GM12878 (cell line): ENCODE results near the gene ING5. TPM values are rescaled to one million over a fixed set of nuclear protein-coding genes. Genes with fewer than 3 reads are reported as not detected.

Experiments used
- ATF7 ChIP-seq: fragments of 450-650 bp; IDR thresholded peaks from 2 replicates; pipeline ENCODE4 v1.6.1; 2016; ENCODE audit warnings: low read depth, mild to moderate bottlenecking
- BCL3 ChIP-seq: IDR thresholded peaks from 2 replicates; pipeline ENCODE4 v1.6.1; 2011; ENCODE audit warnings: borderline replicate concordance, low read depth, mild to moderate bottlenecking, moderate library complexity, low read length; ENCODE audit not compliant: insufficient read depth, poor library complexity, severe bottlenecking
- CEBPB ChIP-seq, 2 experiments: fragments of 150-350 bp in 1 of 2; IDR thresholded peaks; 2 replicates each; pipeline ENCODE4 v1.6.1; 2012 to 2014; ENCODE audit warnings: low read depth in 2 of 2, low read length in 2 of 2, borderline replicate concordance in 1 of 2, inconsistent platforms in 1 of 2
- CHD2 ChIP-seq: IDR thresholded peaks from 2 replicates; pipeline ENCODE4 v1.6.1; 2011; ENCODE audit warnings: low read depth, low read length, improper control_type of control experiment, borderline replicate concordance
- CUX1 ChIP-seq: IDR thresholded peaks from 2 replicates; pipeline ENCODE4 v1.6.1; 2012; ENCODE audit warnings: improper control_type of control experiment, low read depth, low read length; ENCODE audit not compliant: insufficient replicate concordance
- DPF2 ChIP-seq: fragments of 450-650 bp; IDR thresholded peaks from 2 replicates; pipeline ENCODE4 v1.6.1; 2017; ENCODE audit warnings: mild to moderate bottlenecking
- E4F1 ChIP-seq: fragments of 450-650 bp; IDR thresholded peaks from 2 replicates; pipeline ENCODE4 v1.6.1; 2018; ENCODE audit warnings: borderline replicate concordance, mild to moderate bottlenecking; ENCODE audit not compliant: partially characterized antibody
- KDM1A ChIP-seq: fragments of 200-600 bp; sonication (generic); IDR thresholded peaks from 2 replicates; pipeline ENCODE4 v1.6.1; 2016; ENCODE audit warnings: borderline replicate concordance
- MTA2 ChIP-seq: fragments of 450-650 bp; IDR thresholded peaks from 2 replicates; pipeline ENCODE4 v1.6.1; 2016; ENCODE audit warnings: low read depth, mild to moderate bottlenecking, moderate library complexity
- MYC ChIP-seq: IDR thresholded peaks from 2 replicates; pipeline ENCODE4 v1.6.1; 2011; ENCODE audit warnings: mild to moderate bottlenecking, low read length, moderate library complexity, inconsistent platforms; ENCODE audit not compliant: insufficient read depth, insufficient replicate concordance, insufficient read length, severe bottlenecking
- NR2C1 ChIP-seq: fragments of 450-650 bp; IDR thresholded peaks from 2 replicates; pipeline ENCODE4 v1.6.1; 2017; ENCODE audit warnings: antibody characterized with exemption, mild to moderate bottlenecking, moderate library complexity
- POLR2AphosphoS2 ChIP-seq: IDR thresholded peaks from 2 replicates; pipeline ENCODE4 v1.6.1; 2011; ENCODE audit warnings: low read depth, mild to moderate bottlenecking, low read length, improper control_type of control experiment, moderate library complexity
- SMAD1 ChIP-seq: fragments of 450-650 bp; IDR thresholded peaks from 2 replicates; pipeline ENCODE4 v1.6.1; 2018; ENCODE audit warnings: mild to moderate bottlenecking, low read depth; ENCODE audit not compliant: partially characterized antibody
- SRF ChIP-seq, 2 experiments: IDR thresholded peaks; 2 replicates each; pipeline ENCODE4 v1.6.1; 2011; ENCODE audit warnings: low read depth in 2 of 2, low read length in 2 of 2, mild to moderate bottlenecking in 1 of 2, moderate library complexity in 1 of 2
- TAF1 ChIP-seq: IDR thresholded peaks from 2 replicates; pipeline ENCODE4 v1.6.1; 2011; ENCODE audit warnings: mild to moderate bottlenecking, low read depth, low read length, borderline replicate concordance
- ZBTB33 ChIP-seq: fragments of 450-650 bp; IDR thresholded peaks from 2 replicates; pipeline ENCODE4 v1.6.1; 2017; ENCODE audit warnings: mild to moderate bottlenecking
- ZNF622 ChIP-seq: fragments of 450-650 bp; IDR thresholded peaks from 2 replicates; pipeline ENCODE4 v1.6.1; 2017; ENCODE audit warnings: mild to moderate bottlenecking, inconsistent platforms
- ZSCAN29 ChIP-seq: fragments of 450-650 bp; IDR thresholded peaks from 2 replicates; pipeline ENCODE4 v1.6.1; 2017; ENCODE audit warnings: mild to moderate bottlenecking, moderate library complexity
- polyA plus RNA-seq, 11 experiments: library from polyadenylated mRNA; depleted of rRNA in 4 of 11; unstranded in 6 of 11; stranded (reverse) in 5 of 11; fragments of >200 nt; fragmentation: Nextera tagmentation in 4 of 11; fragmentation: Illumina TruSeq in 1 of 11; extraction: Ambion mirVana in 4 of 11; extraction: Trizol in 1 of 11; gene quantifications; 1 replicate in 1 of 11; 2 replicates in 10 of 11; pipeline versions ENCODE4 v1.2.1 to v1.2.3, GENCODE V29; 2011 to 2016; ENCODE audit warnings: inconsistent platforms in 2 of 11, missing spikeins in 2 of 11, low read depth in 1 of 11
- total RNA-seq, 4 experiments: library from RNA; depleted of rRNA in 3 of 4; stranded (reverse); fragments of >200 nt in 3 of 4; fragmentation: Illumina TruSeq in 1 of 4; extraction: Trizol in 1 of 4; gene quantifications; 2 replicates each; pipeline versions ENCODE4 v1.2.1 to v1.2.3, GENCODE V29; 2013 to 2021

Gene ING5
- total and polyA plus RNA-seq, 10 of the 15 experiments (the other 5 are each of a cell fraction or from before 2014, with no cell fraction given), result 10.0 to 46.1 (median 27.2) TPM

- peak; percentile 95 for TF ChIP-seq MYC
- no peak for TF ChIP-seq SMAD1
- TF ChIP-seq ATF7, result no peak
- peak; percentile 20 for TF ChIP-seq E4F1
- TF ChIP-seq POLR2AphosphoS2, result peak; percentile 64; the same call in 1 of the 2 replicates
- peak; percentile 87 for TF ChIP-seq TAF1
- TF ChIP-seq CEBPB (IDR thresholded peaks at IDR 0.05; ENCODE audit: borderline replicate concordance in 1 of 2, low read depth in 2 of 2, low read length in 2 of 2), result no peak
- TF ChIP-seq NR2C1, result peak; percentile 24
- no peak for TF ChIP-seq ZNF622
- no peak for TF ChIP-seq BCL3
- 0 out of 4 replicates have a peak, but pooled peaks of 1 of the 2 experiments have one; percentile 41 for TF ChIP-seq SRF (IDR thresholded peaks at IDR 0.05; ENCODE audit: low read depth in 2 of 2, low read length in 2 of 2)
- TF ChIP-seq ZSCAN29, result no peak
- TF ChIP-seq CHD2, result 0 out of 2 replicates have a peak, but pooled peaks have one; percentile 29
- no peak for TF ChIP-seq ZBTB33
- peak; percentile 89 for TF ChIP-seq DPF2
- no peak for TF ChIP-seq KDM1A
- no peak for TF ChIP-seq MTA2
- TF ChIP-seq CUX1, result no peak
Observed at GRCh38 chr2:241701399-241702154, at the start of gene ING5 (continued).
